Ovary (tissue), 9 donors: ENCODE measurements around the gene PDLIM3. TPM values are rescaled to one million over a fixed set of nuclear protein-coding genes. Genes with fewer than 3 reads are reported as not detected.

Experiments used
- DNase-seq, 5 donors: peaks; one replicate each; pipeline ENCODE4 v3.0.0-alpha.2; 2019 to 2020
- H3K27ac ChIP-seq, 2 donors: fragments of 200-600 bp; one replicate each; pipeline versions ENCODE4 v1.5.1 to v1.8.0; 2019 to 2022
- H3K27me3 ChIP-seq: fragments of 200-600 bp; one replicate; pipeline ENCODE4 v1.8.0; 2022
- H3K36me3 ChIP-seq: fragments of 200-600 bp; sonication (generic); one replicate; pipeline ENCODE4 v1.5.1; 2019
- H3K4me1 ChIP-seq: one replicate; pipeline ENCODE4 v1.8.1; 2013; ENCODE audit warnings: mild to moderate bottlenecking, moderate library complexity; ENCODE audit not compliant: insufficient read depth
- H3K4me3 ChIP-seq: fragments of 200-600 bp; sonication (generic); one replicate; pipeline ENCODE4 v1.5.1; 2017
- H3K9me3 ChIP-seq, 2 donors: fragments of 200-600 bp in 1 of 2; sonication (generic) in 1 of 2; one replicate each; pipeline versions ENCODE4 v1.5.1 to v1.8.1; 2013 to 2019; ENCODE audit warnings: mild to moderate bottlenecking in 1 of 2, moderate library complexity in 1 of 2
- CTCF ChIP-seq, 3 donors: fragments of 450-650 bp in 2 of 3; fragments of 200-600 bp in 1 of 3; IDR thresholded peaks; one replicate each; pipeline versions ENCODE4 v1.5.1 to v1.8.0; 2016 to 2022; ENCODE audit warnings: antibody characterized with exemption in 3 of 3, mild to moderate bottlenecking in 1 of 3
- EP300 ChIP-seq: sonication (generic); formaldehyde crosslinking; IDR thresholded peaks from one replicate; pipeline ENCODE4 v1.6.1; 2017; ENCODE audit warnings: antibody characterized with exemption
- POLR2A ChIP-seq: fragments of 450-650 bp; IDR thresholded peaks from one replicate; pipeline ENCODE4 v1.6.1; 2017; ENCODE audit warnings: antibody characterized with exemption, mild to moderate bottlenecking, moderate library complexity
- WGBS, 3 donors: extraction: QIAGEN DNeasy Blood & Tissue Kit in 1 of 3; methylation state at CpG; one replicate each; pipeline versions ENCODE4 v1.1.5 to v1.1.7; 2013 to 2017; 5-methylcytosine and 5-hydroxymethylcytosine counted together
- intact Hi-C, 4 donors: fragments of 100-400 bp; cut with DNase I; formaldehyde crosslinking; loops; one replicate each; pipeline versions ENCODE4 v1.11.0 to v1.15.1; 2022 to 2023
- polyA plus RNA-seq, 2 donors: library from polyadenylated mRNA; stranded (reverse); fragments of 200-250 nt in 1 of 2; fragments of 350-450 nt in 1 of 2; fragmentation: Illumina TruSeq in 1 of 2; extraction: RNeasy Lipid Tissue Mini Kit (QIAGEN cat#74804) in 1 of 2; gene quantifications; one replicate each; pipeline ENCODE4 v1.2.3, GENCODE V29; 2013 to 2014
- total RNA-seq, 7 donors: library from RNA; depleted of rRNA in 2 of 7; stranded (reverse); fragments of >200 nt in 2 of 7; fragmentation: NEBNext Ultra II Directional in 3 of 7; extraction: Animal tissue kit (Norgen Biotek cat#: 25700) in 3 of 7; gene quantifications; one replicate each; pipeline versions ENCODE4 v1.1.0 to v1.2.4, GENCODE V29; 2016 to 2023
- donor health status: DM: no; HTN: no; CAD: no; lungs with moderate emphysema.
- donor health status: DM: no; HTN: no; CAD: no.
- donor health status: Bipolar disorder and iron deficiency.
- donor health status: DM: yes; HTN: yes; CAD: no.
- donor health status: DM: no; HTN: no; CAD: no.
- donor health status: DM: yes; HTN: yes; CAD: no.

PDLIM3 gene
- total and polyA plus RNA-seq, 9 donors: 40.9 to 220 (median 78.7) TPM

- no peak overlapping the region for H3K4me3 ChIP-seq
- H3K4me1 ChIP-seq: peaks cover 2% of the 10 kb centered on the region
- no peaks in the 10 kb centered on the region for H3K36me3 ChIP-seq
- H3K9me3 ChIP-seq: no peaks in the 10 kb centered on the region
- DNase-seq: no peak
- intact Hi-C loops: no loop called here
- TF ChIP-seq POLR2A: no peak
- TF ChIP-seq CTCF (IDR thresholded peaks at IDR 0.05): no peak
- no peak for TF ChIP-seq EP300
- 95 to 99% (median 98%) methylated on average over 3 of the region's 3 CpGs for WGBS, 3 donors
- H3K27me3 ChIP-seq: no peaks in the 10 kb centered on the region
- no peak overlapping the region for H3K27ac ChIP-seq
Measured at GRCh38 chr4:185578284-185578683, 43.0 kb upstream of the PDLIM3 start.

- no peak for TF ChIP-seq EP300
- no peak for TF ChIP-seq CTCF (IDR thresholded peaks at IDR 0.05)
- TF ChIP-seq POLR2A: no peak
- H3K4me1 ChIP-seq: peaks cover 2% of the 10 kb centered on the region
- H3K27me3 ChIP-seq: no peaks in the 10 kb centered on the region
- no peak for DNase-seq
- no peak overlapping the region for H3K4me3 ChIP-seq
- intact Hi-C loops: no loop called here
- WGBS, 3 donors: 45 to 51% (median 46%) methylated on average over 8 of the region's 8 CpGs
- H3K36me3 ChIP-seq: no peaks in the 10 kb centered on the region
- no peaks in the 10 kb centered on the region for H3K9me3 ChIP-seq
- H3K27ac ChIP-seq: peak overlapping the region in 1 of 2 donors; percentile 54
Measured at GRCh38 chr4:185576962-185577950, 41.9 kb upstream of the PDLIM3 start.

GRCh38 chr4:185576314-185576961, 41.1 kb upstream of the PDLIM3 start:
- no peak for DNase-seq
- no peaks in the 10 kb centered on the region for H3K9me3 ChIP-seq
- H3K4me3 ChIP-seq: no peak overlapping the region
- peak overlapping the region in 1 of 2 donors; percentile 54 for H3K27ac ChIP-seq
- 57 to 73% (median 65%) methylated on average over 9 of the region's 9 CpGs for WGBS, 3 donors
- intact Hi-C loops: no loop called here
- H3K27me3 ChIP-seq: no peaks in the 10 kb centered on the region
- peaks cover 2% of the 10 kb centered on the region for H3K4me1 ChIP-seq
- H3K36me3 ChIP-seq: no peaks in the 10 kb centered on the region
- TF ChIP-seq EP300 (no peak), CTCF (IDR thresholded peaks at IDR 0.05) (no peak), POLR2A (no peak)

- no peak overlapping the region for H3K4me3 ChIP-seq
- TF ChIP-seq POLR2A (no peak), CTCF (IDR thresholded peaks at IDR 0.05) (no peak), EP300 (no peak)
- H3K9me3 ChIP-seq: no peaks in the 10 kb centered on the region
- peaks cover 2% of the 10 kb centered on the region for H3K4me1 ChIP-seq
- intact Hi-C loops: no loop called here
- no peaks in the 10 kb centered on the region for H3K27me3 ChIP-seq
- H3K36me3 ChIP-seq: no peaks in the 10 kb centered on the region
- no peak overlapping the region for H3K27ac ChIP-seq
- no peak for DNase-seq
- WGBS, 3 donors: 60 to 71% (median 68%) methylated on average over 10 of the region's 10 CpGs
Measured at GRCh38 chr4:185573651-185574199, 38.4 kb upstream of the PDLIM3 start.
